ENCODE results near the gene CFAP206. TPM values are rescaled to one million over a fixed set of nuclear protein-coding genes. Genes with fewer than 3 reads are reported as not detected.

The CFAP206 gene
- total RNA-seq, 2 donors from 2014 or later = 8.7 to 10.5 TPM

DNA sequence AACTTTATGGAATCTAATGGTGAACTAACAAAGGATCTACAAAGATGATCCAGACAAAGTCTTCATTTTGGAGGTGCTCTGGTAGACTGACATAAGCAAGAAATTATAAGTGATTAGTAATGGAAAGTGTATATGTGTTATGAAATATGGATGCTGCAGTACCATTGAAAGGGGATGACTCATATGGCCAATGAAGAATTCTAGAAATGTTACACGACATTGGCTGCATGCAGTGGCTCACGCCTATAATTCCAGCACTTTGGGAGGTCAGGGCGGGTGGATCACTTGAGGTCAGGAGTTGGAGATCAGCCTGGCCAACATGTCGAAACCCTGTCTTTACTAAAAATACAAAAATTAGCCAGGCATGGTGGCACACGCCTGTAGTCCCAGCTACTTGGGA lies 23.5 kb downstream of the CFAP206 start:
- WGBS = 91% methylated on average over 5 of the region's 5 CpGs
- no peak overlapping the region for H3K27ac ChIP-seq
- intact Hi-C loops (cut with DNase I) = no loop called here
- no peak overlapping the region for H3K4me3 ChIP-seq
- no peaks in the 10 kb centered on the region for H3K27me3 ChIP-seq (replicated peaks; ENCODE audit: insufficient read depth)
- no peak for DNase-seq (ENCODE audit: low spot score)
- TF ChIP-seq POLR2A (IDR thresholded peaks at IDR 0.05) (no peak), CTCF (IDR thresholded peaks at IDR 0.05) (no peak), POLR2AphosphoS5 (IDR thresholded peaks at IDR 0.05) (no peak)
- no peaks in the 10 kb centered on the region for H3K4me1 ChIP-seq (replicated peaks)
- H3K36me3 ChIP-seq = no peaks in the 10 kb centered on the region
- no peaks in the 10 kb centered on the region for H3K9me3 ChIP-seq

- no peaks in the 10 kb centered on the region for H3K9me3 ChIP-seq
- TF ChIP-seq POLR2AphosphoS5 (IDR thresholded peaks at IDR 0.05) (peak; percentile 19), CTCF (IDR thresholded peaks at IDR 0.05) (no peak), POLR2A (IDR thresholded peaks at IDR 0.05) (no peak)
- 9% methylated on average over 4 of the region's 4 CpGs for WGBS
- no peak overlapping the region for H3K4me3 ChIP-seq
- intact Hi-C loops (cut with DNase I) = no loop called here
- no peak overlapping the region for H3K27ac ChIP-seq
- H3K36me3 ChIP-seq = no peaks in the 10 kb centered on the region
- H3K4me1 ChIP-seq (replicated peaks) = no peaks in the 10 kb centered on the region
- H3K27me3 ChIP-seq (replicated peaks; ENCODE audit: insufficient read depth) = no peaks in the 10 kb centered on the region
- peak; percentile 17 for DNase-seq (ENCODE audit: low spot score)
Observed at GRCh38 chr6:87436435-87436834, 28.7 kb downstream of the CFAP206 start.

GRCh38 chr6:87441711-87442110 lies 33.9 kb downstream of the CFAP206 start:
- WGBS = 85% methylated on average over 5 of the region's 5 CpGs
- DNase-seq (ENCODE audit: low spot score) = no peak
- Histone ChIP-seq H3K27ac (no peak overlapping the region), H3K36me3 (no peaks in the 10 kb centered on the region), H3K4me3 (no peak overlapping the region), H3K4me1 (replicated peaks) (no peaks in the 10 kb centered on the region), H3K9me3 (no peaks in the 10 kb centered on the region), H3K27me3 (replicated peaks; ENCODE audit: insufficient read depth) (no peaks in the 10 kb centered on the region)
- TF ChIP-seq CTCF (IDR thresholded peaks at IDR 0.05) (no peak), POLR2A (IDR thresholded peaks at IDR 0.05) (no peak), POLR2AphosphoS5 (IDR thresholded peaks at IDR 0.05) (no peak)
- intact Hi-C loops (cut with DNase I) = no loop called here

DNA sequence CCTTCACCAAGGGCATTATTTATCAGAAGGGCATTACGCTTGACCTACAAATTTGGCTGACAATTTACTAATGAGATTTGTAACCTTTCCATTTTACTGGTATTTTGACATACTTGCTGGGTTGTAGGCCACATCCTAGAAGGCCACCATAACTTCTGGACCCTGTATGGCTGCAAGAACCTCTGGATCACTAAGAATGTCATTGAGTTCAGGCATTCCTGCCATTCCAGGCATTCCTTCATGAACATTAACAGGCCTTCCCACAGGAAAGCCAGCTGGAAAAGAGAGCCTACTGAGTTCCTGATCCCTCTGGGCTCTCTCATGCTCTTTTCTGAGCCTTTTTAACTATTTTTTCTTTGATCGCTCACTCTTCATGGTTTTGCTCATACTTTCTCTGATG lies 36.6 kb downstream of the CFAP206 start:
- WGBS = 99% methylated on average over 2 of the region's 2 CpGs
- H3K4me3 ChIP-seq = no peak overlapping the region
- intact Hi-C loops (cut with DNase I) = no loop called here
- H3K27ac ChIP-seq = no peak overlapping the region
- H3K4me1 ChIP-seq (replicated peaks) = no peaks in the 10 kb centered on the region
- DNase-seq (ENCODE audit: low spot score) = no peak
- TF ChIP-seq POLR2A (IDR thresholded peaks at IDR 0.05) = no peak
- H3K36me3 ChIP-seq = no peaks in the 10 kb centered on the region
- H3K27me3 ChIP-seq (replicated peaks; ENCODE audit: insufficient read depth) = no peaks in the 10 kb centered on the region
- no peaks in the 10 kb centered on the region for H3K9me3 ChIP-seq

DNA sequence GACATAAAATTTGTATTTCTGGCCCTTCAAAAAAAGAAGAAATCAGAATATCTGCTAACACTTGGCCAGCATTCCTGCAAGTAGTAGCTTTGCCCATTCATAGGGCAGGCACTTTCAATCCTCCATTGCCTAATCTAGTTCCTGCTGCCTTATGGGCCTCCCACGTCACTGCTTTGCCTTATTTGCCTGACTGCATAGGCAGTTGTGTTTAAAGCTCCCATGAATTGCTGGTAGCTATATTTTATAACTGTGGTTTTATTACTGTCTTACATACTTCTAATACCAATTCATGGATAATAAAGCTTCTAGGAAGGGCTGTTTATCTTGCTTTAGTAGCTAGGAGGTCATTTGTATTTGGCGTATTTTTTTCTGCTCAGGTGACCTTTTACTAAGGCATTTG lies 57.3 kb downstream of the CFAP206 start:
- H3K27ac ChIP-seq = no peak overlapping the region
- intact Hi-C loops (cut with DNase I) = no loop called here
- H3K36me3 ChIP-seq = no peaks in the 10 kb centered on the region
- H3K4me1 ChIP-seq (replicated peaks) = no peaks in the 10 kb centered on the region
- no peak overlapping the region for H3K4me3 ChIP-seq
- DNase-seq (ENCODE audit: low spot score) = no peak
- TF ChIP-seq POLR2A (IDR thresholded peaks at IDR 0.05) = no peak
- no peak for TF ChIP-seq CTCF (IDR thresholded peaks at IDR 0.05)
- no peak for TF ChIP-seq POLR2AphosphoS5 (IDR thresholded peaks at IDR 0.05)
- H3K27me3 ChIP-seq (replicated peaks; ENCODE audit: insufficient read depth) = no peaks in the 10 kb centered on the region
- 89% methylated on average over 2 of the region's 2 CpGs for WGBS
- H3K9me3 ChIP-seq = no peaks in the 10 kb centered on the region
